HuH-7.5 (cell line): ENCODE results near the gene FBXO31.
"Not testable (repeated sequence)": the region's sequence is repeated elsewhere in the genome, so short reads cannot be mapped to it uniquely, and the experiment has no call there.

Experiments used
- DNase-seq: peaks from one replicate; pipeline ENCODE4 v3.0.0; 2011; ENCODE audit warnings: low spot score

FBXO31 gene

DNA sequence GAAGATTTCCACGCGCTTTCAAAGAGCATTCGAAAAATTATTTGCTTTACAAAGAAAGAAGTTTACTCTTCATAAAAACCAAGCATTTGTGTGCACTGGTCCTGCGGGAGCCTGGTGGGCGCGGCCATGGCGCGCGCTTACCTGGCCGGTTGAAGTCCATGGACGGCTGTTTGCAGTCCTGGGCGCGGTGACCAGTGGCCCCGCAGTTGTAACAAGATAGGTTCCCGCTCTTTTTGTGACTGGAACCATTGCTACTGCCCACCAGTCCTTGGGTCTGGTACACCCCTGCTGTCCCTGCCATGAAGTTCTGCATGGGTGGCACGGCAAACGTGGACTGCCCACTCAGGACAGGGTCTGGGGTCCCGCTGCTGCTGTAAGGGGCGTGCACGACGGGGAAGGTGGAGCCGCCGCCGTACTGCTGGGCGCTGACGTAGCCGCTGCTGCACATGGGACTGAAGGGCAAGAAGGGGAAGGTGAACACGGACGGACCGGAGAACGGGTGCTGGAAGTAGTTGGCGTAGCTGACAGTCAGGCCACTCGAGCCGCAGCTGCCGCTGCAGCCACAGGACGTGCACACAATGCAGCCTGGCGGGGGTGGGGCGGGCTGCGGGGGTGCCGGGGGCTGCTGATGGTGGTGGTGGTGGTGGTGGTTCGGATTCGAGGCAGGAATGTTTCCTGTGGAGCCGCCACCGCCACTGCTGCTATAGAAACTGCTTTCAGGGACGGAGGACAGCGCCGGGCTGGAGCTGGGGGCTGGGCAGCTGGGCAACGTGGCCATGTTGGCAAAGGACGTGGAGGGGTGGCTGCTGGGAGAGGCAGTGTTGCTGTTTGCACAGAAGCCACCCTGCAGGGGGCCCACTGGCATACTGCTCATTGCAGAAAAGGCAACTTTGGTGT is 28.0 kb upstream of the FBXO31 start:
- no peak for DNase-seq

DNA sequence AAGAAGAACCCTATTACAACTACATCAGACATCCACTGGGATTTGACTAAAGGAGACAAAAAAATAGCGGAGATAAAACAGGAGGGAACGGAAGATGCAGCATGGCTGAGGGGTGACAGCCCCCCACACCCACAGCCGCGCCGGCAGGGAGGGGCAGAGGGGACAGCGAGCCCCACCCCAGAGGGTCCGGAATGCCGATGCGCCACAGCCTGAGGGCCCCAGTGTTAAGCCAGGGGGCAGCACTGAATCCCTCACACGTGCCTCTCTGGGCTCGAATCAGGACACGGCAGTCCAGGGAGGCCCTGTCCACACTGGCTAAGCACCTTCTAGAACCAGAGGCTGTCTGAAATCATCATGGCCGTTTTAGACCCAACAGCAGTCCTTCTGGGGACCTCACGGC is 27.4 kb upstream of the FBXO31 start:
- no peak for DNase-seq

DNA sequence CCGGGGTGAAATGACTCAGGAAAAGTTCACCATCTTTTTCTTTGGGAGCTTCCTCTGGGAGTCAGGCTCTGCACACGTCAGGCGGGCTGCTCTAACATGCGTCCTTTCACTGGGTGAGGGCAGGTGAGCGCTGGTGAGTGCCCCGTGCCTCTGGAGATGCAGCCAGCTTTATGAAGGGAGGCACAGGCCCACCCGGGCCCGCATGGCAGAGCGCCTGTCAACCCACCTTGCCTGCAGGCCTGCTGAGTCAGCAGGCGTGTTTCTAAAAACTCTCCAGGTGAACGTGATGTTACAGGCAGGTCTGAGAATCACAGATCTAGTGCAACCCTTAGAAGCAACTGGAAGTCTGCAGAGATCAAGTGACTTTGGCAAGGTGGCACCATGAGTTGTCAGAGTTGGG is 27.0 kb upstream of the FBXO31 start:
- no peak for DNase-seq

DNA sequence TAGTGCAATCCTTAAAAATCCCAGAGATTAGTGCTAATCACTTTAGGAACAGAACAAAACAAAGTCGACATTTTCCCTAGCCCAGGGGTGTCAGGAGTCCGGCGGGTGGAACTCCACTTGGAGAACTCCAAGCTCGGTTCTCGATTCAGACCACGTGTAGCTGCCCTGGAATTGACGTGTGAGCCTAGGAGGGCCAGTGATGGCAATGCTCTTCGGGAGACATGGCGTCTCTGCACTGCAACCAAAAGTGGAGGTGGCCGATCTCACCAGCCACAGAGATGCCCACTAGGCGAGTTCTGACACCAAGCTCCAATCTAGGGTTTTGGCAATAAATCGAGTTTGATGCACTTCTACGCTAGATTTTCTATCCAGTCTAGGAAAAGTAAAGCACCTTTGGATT is 26.2 kb upstream of the FBXO31 start:
- no peak for DNase-seq

DNA sequence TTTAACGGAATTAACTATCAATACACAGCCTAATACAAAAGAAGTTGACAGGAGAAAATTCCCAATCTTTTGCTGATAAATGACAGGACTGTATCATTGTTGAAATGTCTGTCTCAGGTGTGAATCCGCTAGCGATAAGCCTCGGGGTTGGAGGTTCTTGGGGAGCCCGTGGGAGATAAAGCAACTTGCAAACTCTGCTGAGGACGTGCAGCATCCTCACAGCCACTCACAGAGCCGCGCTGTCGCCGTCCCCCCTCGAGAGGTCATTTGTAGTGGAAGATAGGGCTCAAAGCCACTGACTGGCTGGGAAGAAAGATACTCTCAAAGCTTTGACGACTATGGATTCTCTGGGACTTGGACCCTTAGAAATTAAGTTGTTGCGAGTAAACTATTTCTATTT is 25.6 kb upstream of the FBXO31 start:
- no peak for DNase-seq

DNA sequence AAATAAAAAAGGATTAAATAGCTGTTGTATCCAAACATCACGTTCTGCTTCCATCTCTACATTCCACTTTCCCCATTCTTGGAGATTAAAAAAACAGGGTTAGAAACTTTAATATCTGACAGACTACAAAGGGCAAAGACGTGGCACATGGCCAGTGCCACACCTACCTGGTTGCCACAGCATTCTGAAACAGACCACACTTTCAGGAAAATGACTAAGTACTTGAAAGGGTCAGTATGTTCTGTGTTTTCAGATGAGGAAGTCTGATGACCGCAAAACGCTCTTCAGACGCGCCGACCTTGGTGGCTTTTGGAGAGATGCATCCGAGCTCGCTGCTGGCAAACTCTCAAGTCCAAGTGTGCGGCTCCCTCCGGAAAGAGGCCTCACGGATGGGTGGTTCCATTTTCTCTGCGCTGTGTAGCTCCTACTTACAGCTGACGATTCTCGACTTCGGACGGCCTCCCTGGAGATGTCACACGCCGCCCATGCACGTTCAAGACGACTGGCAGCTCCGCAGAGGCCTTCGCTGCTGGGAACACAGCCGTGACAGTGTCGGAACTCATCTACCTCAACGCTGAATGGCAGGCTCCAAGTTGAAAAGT is 24.0 kb upstream of the FBXO31 start:
- no peak for DNase-seq

DNA sequence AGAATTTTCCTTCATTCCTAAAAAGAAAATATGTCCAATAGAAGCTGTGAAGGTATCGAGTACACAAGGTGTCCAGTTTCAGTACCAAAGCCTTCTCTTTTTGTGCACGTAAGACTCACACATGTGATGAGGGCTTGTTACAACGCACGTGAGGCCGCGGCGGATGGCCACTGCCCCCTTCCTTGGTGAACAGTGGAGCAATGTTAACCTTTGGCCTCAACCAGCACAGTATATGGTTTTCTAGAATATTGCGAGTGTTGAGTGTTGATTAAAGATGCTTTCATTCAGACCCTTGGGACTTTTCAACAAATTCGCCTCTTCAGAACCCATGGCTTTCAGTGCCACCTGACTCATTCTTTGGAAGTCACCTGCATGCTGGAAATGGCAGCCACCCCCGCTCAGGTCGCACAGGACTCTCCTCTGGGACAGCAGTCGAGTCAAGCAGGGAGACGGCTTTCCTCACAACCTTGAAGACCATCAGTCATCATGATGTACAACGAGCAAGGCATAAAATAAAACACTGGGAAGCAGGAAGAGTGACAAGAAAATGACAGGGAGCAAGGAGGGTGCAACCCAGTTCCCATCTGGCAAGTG is 23.0 kb upstream of the FBXO31 start:
- DNase-seq = no peak

DNA sequence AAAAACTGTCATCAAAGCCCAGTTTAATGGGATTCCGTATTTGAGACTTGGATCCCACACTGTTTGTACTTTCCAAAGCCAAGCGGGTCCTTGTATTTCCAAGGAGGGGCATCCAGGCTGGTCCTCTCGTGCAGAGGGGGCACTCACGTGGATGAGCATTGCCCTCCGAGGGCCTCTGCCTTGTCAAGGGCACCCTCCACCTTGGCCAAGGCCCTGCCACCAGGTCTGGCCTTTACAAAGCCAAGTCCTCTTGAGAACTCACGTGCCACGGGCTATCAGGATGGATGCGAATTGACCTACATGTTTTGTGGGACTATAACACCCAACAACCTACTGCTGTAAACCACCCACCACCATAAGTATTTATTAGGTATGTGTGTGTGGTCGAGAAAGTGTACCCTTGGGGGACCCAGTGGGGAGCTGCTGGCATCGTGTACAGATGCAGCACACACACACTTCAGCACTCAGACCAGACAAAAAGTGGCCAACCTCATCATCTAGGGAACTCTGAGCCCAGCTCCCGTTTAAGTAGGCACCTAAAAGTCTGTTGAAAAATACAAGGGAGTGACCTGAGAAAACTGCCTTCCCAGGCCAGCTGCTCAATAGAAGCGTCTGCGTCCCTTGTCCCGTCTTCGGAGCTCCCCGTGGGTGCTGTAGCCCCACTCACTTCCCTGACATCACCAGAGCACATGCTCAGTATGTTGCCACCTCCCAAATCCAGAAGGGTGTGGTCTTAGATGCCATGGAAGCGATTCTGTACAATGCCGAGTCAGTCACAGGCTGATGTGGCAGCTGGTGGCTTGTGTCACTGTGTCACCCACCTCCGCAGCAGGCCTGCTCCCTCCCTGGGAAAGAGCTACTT is 21.4 kb upstream of the FBXO31 start:
- no peak for DNase-seq

DNA sequence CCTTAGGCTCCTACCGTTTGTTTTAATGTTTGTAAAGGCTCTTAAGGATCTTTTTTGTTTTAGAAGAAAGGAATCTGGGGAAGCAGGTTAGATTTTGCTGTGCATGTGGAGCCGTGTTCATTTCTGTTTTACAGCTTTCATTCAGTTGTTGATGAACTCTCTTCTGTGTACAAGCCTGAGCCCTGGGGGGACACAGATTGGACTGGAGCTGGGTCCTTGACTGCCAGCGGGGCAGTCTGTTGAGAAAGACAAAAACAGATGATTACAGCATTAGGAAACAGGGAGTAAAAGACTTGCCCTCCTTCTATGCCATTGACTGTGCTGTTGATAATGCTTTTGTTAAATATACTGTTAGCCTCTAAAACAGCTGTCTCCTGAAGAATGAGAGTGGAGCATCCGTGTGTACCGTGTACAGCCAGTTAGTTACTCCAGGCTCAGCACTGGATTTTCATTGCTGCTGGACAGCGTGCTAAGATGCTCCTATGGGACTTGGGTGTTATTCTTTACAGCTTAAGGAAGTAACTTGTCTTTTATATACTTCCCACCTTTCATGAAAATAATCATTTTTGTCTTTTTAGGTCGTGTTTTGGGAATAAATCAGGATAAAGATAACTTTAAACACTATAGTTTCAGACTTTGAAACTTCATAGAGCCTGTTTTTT is 11.7 kb upstream of the FBXO31 start:
- no peak for DNase-seq

DNA sequence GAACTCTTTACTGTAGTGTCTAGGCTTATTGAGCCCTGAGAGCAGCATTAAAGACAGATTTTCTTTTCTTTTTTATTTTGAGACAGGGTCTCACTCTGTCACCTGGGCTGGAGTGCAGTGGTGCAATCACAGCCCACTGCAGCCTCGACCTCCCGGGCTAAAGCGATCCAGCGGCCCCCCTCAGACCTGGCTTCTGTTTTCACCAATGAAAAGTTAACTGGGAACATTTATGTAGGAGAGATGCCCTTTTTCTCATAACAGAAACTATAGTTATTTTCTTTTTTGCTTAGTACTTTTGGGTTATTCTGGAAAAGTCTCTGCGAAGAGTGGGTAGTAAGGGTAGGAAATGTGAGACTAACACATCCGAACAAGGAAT is 10.1 kb upstream of the FBXO31 start:
- no peak for DNase-seq

DNA sequence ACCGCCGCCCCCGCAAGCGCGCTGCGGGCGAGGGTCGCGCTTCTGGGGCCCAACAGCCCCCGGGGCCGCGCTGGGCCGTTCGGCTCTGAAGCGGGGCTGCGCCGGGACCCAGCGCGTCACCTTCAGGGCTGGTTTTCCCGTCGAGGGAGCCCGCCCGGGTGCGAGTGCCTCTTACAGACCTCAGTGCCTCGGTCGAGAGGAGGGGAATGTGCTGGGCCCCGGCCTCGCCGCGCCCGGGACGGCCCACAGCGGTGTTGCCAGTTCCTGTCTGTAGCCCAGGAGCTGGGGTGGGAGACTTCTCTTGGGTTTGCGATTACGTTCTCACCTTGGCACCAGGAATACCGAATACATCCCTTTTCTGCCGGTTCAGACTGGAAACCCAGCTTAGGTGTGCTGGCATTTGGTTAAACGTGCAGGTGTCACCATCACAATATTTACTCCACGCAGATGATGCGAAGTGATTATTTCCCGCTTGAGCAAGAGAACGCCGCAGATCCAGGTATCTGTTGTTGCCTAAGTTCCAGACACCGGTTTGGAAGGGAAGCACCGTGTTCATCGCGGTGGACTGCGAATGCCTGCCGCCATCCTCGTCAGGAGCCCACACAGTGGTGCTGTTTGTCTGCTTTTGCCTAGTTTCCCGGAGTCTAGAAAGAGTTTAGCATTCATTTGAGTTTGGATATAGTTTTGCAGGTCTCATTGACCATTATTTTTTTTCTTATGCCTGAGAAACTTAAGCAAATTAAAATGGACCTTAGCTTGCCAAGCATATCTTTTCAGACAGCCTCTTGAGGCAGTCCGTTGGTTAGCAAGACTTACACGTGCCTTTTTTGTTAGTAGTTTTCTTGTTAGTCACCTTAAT is 9.5 kb upstream of the FBXO31 start:
- DNase-seq = peak; percentile 76

DNA sequence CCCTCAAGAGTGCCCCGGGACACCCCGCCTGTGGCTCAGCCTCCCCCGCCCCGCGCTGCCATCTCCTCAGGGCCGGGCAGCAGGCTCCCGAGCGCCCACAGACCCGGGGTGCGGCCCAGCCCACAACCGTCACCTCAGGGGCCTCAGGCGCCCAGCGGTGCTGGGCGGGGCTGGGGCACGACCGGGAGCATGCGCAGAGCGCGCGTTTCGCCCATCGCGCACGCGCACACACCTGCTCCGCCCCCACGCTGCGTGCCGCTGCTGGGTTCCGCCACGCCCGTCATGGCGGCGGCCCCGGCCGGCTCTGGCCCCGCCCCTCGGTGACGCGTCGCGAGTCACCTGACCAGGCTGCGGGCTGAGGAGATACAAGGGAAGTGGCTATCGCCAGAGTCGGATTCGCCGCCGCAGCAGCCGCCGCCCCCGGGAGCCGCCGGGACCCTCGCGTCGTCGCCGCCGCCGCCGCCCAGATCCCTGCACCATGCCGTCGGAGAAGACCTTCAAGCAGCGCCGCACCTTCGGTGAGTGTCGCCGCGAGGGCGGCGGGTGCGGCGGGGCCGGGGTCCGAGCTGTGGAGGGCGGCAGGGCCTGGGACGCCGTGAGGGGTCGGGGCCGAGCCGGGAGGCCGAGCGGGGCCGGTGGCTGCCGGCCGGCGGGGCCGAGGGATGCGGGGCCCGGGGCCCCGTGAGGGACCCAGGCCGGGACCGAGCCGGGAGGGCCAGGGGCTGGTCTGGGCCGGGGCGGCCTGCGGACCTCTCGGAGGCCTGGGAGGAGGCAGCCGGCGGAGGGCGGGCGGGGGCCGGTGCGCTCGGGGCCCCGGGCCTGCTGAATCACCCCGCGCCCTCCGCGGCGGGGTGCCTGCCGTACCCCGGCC is 8.6 kb upstream of the FBXO31 start, which contains the start of gene MAP1LC3B:
TSS of gene MAP1LC3B (plus strand) at position 387 of the 871 bp plus-strand sequence. CDS start at position 479, 92 bp downstream.
- DNase-seq = peak; percentile 99

DNA sequence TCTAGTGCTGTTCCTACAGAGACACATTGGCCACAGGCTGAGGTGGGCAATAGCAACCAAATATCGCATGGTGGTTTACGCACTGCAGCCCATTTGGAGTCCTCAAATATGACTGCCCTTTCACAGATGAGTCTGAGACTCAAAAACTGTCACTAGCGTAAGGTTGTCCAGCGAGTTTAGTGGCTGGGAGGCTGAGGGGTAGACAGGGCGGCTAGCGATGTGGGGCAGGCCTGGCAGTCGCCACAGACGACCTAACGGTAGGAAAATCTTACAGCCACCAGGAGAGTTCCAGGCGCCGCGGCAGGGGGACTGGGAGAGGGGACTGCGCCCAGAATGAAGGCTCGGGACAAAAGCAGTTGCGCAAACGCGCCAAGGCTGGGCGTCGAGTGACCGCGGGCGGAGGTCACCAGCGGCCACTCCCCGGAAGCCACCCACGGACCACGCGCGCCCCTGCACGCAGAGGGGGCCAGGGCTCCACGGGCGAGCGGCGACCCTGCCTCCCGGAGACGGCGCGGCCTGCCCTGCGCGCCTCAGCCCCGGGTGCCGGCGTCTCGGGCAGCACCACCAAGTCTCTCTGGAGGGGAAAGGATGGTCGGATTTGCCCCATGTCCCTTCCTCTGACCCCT is 7.9 kb upstream of the FBXO31 start:
- DNase-seq = peak; percentile 71

DNA sequence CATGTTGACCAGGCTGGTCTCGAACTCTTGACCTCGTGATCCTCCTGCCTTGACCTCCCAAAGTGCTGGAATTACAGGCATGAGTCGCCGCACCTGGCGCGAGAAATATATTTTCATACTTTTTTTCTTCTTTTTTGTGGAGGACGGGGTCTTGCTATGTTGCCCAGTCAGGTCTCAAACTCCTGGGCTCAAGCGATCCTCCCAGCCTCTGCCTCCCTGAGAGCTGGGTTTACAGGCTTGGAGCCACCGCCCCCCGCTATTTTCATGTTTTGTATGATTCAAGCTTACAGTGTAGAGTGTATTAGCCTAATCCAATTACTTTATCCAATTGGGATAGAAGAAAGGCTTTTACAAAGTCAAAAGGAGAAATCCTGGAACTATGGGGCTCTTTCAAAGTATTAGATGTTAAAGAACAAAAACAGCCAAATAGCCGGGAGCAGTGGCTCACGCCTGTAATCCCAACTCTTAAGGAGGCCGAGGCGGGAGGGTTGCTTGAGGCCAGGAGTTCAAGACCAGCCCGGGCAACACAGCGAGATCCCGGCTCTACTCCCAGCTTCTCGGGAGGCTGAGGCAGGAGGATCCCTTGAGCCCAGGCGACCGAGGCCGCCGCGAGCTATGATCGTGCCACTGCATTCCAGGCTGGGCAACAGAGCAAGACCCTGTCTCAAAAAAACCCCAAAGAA is 7.2 kb upstream of the FBXO31 start:
- DNase-seq = no peak

DNA sequence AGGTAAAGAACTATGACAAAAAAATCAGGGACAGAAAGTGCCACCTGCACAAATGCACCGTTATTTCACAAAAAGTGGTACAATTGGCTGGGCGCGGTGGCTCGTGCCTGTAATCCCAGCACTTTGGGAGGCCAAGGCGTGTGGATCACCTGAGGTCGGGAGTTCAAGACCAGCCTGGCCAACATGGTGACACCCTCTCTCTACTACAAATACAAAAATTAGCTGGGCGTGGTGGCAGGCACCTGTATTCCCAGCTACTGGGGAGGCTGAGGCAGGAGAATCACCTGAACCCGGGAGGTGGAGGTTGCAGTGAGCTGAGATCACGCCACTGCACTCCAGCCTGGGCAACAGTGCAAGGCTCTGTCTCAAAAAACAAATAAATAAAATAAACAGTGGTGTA is 6.3 kb upstream of the FBXO31 start:
- not testable (repeated sequence) for DNase-seq

DNA sequence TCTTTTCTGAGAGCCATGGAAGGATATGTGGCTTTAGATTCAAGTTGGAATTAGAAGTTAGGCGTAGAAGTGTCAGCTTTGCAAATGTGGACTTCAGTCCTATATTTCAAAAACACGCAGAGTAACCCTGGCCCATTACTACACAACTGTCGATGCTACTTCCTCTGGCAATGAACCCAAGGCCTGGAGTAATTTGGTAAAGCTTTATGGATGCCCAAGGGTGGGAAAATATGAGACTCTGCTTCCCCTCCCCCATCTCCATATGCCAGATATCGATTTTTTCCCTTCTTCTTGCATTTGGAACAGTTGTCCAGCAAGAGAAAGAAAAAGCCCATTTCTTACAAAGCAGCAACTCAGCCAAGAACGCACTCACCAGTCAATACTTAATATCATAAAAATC is 5.7 kb upstream of the FBXO31 start:
- DNase-seq = no peak

DNA sequence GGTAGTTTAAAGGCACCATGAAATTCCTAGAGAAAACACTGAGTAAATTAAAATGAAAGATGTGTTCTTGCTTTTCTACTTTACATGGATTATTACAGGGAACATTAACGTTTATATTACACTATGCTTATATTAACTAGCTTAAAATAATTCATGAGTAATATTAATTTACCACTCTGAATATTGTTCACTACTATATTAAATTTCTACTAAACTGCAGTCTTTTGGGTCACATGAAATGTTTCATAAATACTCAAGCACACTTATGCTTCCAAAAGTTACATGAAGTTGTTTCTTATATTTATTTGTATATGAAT is 5.2 kb upstream of the FBXO31 start:
- DNase-seq = no peak

DNA sequence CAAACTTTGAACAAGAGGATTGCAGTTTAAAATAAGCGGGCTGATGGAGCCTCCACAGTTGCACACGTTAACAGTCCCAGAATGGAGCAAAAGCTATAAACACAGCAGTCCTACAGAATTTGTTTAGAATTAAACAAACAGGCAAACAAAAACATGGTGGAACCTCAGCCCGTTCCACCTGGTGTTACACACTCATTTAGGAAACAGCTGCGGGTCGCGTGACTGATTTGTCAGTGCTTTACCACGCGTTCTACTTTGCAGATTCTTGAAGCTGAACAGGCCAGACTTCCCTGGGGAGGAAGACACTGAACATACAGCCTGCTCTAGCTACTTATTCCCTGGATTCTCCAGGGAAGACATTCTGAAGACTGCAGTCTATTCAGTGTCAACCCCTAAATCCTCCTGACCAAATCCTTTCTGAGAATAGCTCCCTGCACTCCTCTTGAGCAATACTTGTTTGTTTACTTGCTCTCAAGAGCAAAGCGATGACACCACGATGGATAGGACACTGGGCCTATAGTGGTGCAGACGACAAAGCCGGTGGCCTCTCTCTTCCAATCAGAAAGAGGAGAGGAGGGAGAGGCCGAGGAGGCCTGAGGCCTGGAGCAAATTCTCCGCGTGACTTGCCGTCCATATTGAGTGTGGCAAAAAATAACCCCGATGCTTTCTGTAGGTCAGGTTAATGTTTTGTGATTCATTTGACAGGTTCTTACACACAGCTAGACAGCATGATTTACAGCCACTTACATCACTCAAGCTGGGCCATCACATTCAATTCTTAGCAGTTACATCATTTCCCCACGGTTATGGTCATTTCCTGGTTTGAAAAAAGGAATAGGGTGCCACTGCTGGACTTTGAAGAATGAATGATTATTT is 4.6 kb upstream of the FBXO31 start:
- DNase-seq = peak; percentile 99
